IPS-18a (cell line): ENCODE results near the gene STX3.

Source experiments
- H3K27ac ChIP-seq: one replicate; pipeline ENCODE4 v1.5.1; 2013; ENCODE audit warnings: low read length
- H3K27me3 ChIP-seq: one replicate; pipeline ENCODE4 v1.6.1; 2013; ENCODE audit warnings: mild to moderate bottlenecking, low read length; ENCODE audit not compliant: control insufficient read depth, insufficient read depth
- H3K36me3 ChIP-seq: one replicate; pipeline ENCODE4 v1.6.1; 2013; ENCODE audit warnings: low read depth, low read length; ENCODE audit not compliant: control insufficient read depth
- H3K4me1 ChIP-seq: one replicate; pipeline ENCODE4 v1.6.1; 2013; ENCODE audit warnings: low read depth, low read length; ENCODE audit not compliant: control insufficient read depth
- H3K4me3 ChIP-seq: one replicate; pipeline ENCODE4 v1.5.1; 2013; ENCODE audit warnings: low read length
- H3K9ac ChIP-seq: one replicate; pipeline ENCODE4 v1.6.1; 2013; ENCODE audit warnings: mild to moderate bottlenecking, low read length, moderate library complexity
- H3K9me3 ChIP-seq: one replicate; pipeline ENCODE4 v1.6.1; 2013; ENCODE audit warnings: low read depth, low read length; ENCODE audit not compliant: control insufficient read depth

Gene STX3

DNA sequence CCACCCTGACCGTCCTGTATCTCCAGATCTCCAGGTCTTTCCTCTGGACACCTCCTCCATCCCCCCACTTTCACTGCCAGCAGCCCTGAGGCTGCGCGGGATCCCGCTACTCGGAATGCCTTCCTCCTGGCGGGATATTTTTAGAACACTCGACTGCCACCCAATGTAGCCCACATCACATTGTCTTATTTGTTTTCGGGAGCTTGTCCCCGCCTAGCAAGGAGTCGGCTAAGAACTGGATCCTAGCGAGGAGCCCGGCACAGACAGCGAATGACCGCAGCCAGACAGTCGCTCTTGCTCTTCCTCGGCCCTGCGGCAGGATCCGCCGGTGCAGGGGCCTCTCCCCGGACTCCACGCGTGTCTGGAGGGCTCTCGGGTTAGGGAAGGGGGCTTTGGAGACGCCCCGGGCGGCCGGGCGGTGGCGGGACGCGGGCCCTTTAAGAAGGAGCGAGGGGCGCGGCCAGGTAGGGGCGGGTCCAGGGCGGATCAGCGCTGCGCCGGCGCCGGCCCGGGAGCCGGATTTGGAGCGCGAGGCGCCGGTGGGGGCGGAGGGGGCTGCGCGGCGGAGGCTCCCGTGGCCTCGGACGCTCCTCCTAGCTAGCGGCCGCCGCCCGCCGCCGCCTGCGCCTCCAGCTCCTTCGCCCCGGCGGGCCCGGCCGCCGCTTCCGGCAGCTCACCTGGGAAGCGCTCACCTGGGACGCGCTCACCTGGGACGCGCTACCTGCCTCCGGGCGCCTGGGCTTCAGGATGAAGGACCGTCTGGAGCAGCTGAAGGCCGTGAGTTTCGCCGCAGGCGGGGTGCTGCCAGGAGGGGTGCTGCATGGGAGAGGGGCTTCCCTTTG, at the start of gene STX3:
TSS of gene STX3 (plus strand) at position 518 of the 842 bp plus-strand sequence. CDS start at position 748, 230 bp downstream.
- Histone ChIP-seq H3K36me3 (no peaks in the 10 kb centered on the region), H3K4me3 (peak within 1 kb of the TSS; percentile 95), H3K9ac (peak within 1 kb of the TSS; percentile 53), H3K9me3 (no peaks in the 10 kb centered on the region), H3K27ac (no peak within 1 kb of the TSS), H3K4me1 (peaks cover 12% of the 10 kb centered on the region), H3K27me3 (peaks cover 6% of the 10 kb centered on the region)

DNA sequence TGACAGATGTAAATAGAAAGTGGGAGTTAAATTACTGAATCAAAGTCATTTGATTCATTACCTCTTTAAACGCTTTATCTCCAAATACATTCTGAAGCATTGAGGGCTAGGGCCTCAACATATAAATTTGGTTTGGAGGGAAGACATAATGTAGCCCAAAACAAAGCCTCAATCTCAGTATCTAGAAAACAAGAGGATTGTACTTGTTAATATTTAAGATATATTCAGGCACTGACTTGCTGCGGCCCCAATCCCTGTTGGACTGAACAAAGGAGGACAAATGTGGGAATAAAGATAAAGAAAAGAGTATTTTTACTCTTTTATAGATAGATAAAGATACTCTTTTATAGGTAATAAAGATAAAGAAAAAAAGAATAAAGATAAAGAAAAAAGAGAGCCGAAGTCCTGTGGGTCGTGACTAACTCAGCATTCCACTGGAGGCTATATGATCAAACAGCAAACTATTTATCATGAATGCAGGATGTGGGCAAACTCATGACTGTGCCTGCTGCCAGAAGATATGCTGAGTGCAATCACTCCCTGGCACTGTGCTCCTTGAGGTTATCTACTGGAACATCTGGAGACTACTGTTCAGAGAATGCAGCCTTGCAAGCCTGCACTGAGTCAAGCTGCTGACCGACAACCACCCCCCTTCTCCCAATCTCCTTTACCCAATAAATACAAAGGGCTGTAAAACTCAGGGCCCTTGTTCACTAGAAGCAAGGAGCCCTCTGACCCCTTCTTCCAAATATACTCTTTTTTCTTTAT, 48.5 kb upstream of the STX3 start:
- Histone ChIP-seq H3K9ac (no peak overlapping the region), H3K9me3 (no peaks in the 10 kb centered on the region), H3K27ac (no peak overlapping the region), H3K36me3 (no peaks in the 10 kb centered on the region), H3K4me1 (no peaks in the 10 kb centered on the region), H3K4me3 (no peak overlapping the region), H3K27me3 (no peaks in the 10 kb centered on the region)

DNA sequence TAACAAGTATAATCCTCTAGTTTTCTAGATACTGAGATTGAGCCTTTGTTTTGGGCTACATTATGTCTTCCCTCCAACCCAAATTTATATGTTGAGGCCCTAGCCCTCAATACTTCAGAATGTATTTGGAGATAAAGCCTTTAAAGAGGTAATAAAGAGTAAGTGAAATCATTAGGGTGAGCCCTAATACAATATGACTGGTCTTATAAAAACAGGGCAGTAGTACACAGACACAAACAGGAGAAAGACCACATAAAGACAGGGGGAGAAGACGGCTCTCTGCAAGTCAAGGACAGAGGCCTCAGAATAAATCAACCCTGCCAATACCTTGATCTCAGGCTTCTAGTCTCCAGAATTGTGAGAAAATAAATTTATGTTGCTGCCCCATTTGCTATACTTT, 47.8 kb upstream of the STX3 start:
- H3K27me3 ChIP-seq: no peaks in the 10 kb centered on the region
- no peak overlapping the region for H3K4me3 ChIP-seq
- no peaks in the 10 kb centered on the region for H3K4me1 ChIP-seq
- no peak overlapping the region for H3K27ac ChIP-seq
- H3K9ac ChIP-seq: no peak overlapping the region
- no peaks in the 10 kb centered on the region for H3K9me3 ChIP-seq
- H3K36me3 ChIP-seq: no peaks in the 10 kb centered on the region

- Histone ChIP-seq H3K9me3 (no peaks in the 10 kb centered on the region), H3K4me1 (no peaks in the 10 kb centered on the region), H3K27ac (no peak overlapping the region), H3K27me3 (no peaks in the 10 kb centered on the region), H3K9ac (no peak overlapping the region), H3K4me3 (no peak overlapping the region), H3K36me3 (no peaks in the 10 kb centered on the region)
Measured at GRCh38 chr11:59708537-59708936, 46.6 kb upstream of the STX3 start.

DNA sequence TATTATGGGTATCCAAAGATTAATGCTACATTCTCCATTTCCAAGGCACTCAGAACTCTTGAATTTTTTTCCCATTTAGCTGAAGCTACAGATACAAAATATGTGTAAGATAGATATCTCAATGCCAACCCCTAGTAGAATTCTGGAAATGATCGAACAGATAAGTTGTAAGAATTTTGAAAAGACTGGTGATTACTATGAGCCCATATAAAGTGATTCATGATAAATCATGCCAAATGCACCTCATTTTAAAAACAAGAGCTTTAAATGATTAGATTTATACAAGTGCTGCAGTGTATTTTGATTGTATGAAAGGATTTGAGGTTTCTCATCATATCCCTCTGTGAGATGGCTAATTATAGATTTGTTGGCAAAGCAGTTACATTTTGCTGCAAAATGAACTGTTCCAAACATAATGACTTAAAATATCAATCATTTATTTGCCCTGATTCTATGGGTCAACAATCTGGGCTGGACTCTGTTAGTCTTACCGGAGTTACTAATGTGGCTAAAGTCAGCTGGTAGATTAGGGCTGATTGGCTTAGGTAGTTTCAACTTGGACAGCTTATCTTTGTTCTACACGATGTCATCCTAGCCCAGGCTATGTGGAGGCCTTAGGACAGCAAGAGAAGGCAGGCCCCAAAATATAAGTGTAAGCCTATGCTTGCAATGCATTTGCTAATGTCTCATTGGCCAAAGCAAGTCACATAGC, 44.9 kb upstream of the STX3 start:
- Histone ChIP-seq H3K36me3 (no peaks in the 10 kb centered on the region), H3K4me3 (no peak overlapping the region), H3K27ac (no peak overlapping the region), H3K9me3 (no peaks in the 10 kb centered on the region), H3K27me3 (no peaks in the 10 kb centered on the region), H3K4me1 (no peaks in the 10 kb centered on the region), H3K9ac (no peak overlapping the region)

DNA sequence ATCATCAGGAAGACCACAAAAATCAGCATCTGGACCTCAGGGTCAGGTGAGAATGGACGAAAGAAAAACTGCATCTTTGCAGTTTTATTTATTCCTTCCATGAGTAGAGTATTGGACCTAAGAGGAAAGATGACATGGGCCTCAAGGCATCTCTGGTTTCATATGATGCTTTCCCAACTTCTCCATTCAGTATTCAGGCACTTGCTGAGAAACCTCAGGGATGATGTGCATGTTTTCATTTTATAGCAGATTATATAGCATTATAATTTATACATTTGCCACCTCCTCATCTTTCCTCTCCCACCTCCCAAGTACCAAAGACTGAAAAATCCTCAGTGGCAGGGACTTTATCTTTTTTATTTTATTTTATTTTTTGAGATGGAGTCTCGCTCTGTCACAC, 41.4 kb upstream of the STX3 start, which contains the start of gene OR10V1:
TSS of gene OR10V1 (minus strand) at position 101 of the 400 bp plus-strand sequence. CDS start at position 101, 0 bp downstream.
- Histone ChIP-seq H3K4me3 (no peak within 1 kb of the TSS), H3K9ac (no peak within 1 kb of the TSS), H3K9me3 (no peaks in the 10 kb centered on the region), H3K4me1 (no peaks in the 10 kb centered on the region), H3K36me3 (no peaks in the 10 kb centered on the region), H3K27ac (no peak within 1 kb of the TSS), H3K27me3 (no peaks in the 10 kb centered on the region)

GRCh38 chr11:59716051-59716450, 39.1 kb upstream of the STX3 start:
- Histone ChIP-seq H3K4me1 (no peaks in the 10 kb centered on the region), H3K9ac (no peak overlapping the region), H3K9me3 (no peaks in the 10 kb centered on the region), H3K27me3 (no peaks in the 10 kb centered on the region), H3K27ac (no peak overlapping the region), H3K36me3 (no peaks in the 10 kb centered on the region), H3K4me3 (no peak overlapping the region)

DNA sequence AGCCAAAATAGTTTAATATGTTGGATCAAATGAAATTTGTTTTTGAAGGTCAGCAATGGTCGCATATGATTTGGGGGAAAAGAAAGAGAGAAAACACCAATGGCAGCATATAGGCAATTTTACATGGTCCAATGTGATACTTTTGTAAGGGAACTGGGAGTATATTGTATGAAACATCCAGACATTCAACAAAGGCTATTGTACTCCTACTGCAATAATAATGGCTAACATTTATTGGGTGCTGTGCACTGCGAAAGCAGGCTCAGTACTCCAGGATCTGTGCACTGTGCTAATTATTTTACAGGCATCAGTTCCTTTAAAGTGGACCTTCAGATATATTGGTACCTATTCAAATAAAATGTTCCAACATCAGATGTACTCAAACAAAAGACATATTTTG, 35.6 kb upstream of the STX3 start:
- Histone ChIP-seq H3K4me1 (no peaks in the 10 kb centered on the region), H3K4me3 (no peak overlapping the region), H3K27me3 (no peaks in the 10 kb centered on the region), H3K36me3 (no peaks in the 10 kb centered on the region), H3K9me3 (no peaks in the 10 kb centered on the region), H3K27ac (no peak overlapping the region), H3K9ac (no peak overlapping the region)

GRCh38 chr11:59724066-59724465, 31.1 kb upstream of the STX3 start:
- Histone ChIP-seq H3K36me3 (no peaks in the 10 kb centered on the region), H3K9me3 (no peaks in the 10 kb centered on the region), H3K9ac (no peak overlapping the region), H3K4me1 (no peaks in the 10 kb centered on the region), H3K27ac (no peak overlapping the region), H3K4me3 (no peak overlapping the region), H3K27me3 (no peaks in the 10 kb centered on the region)

DNA sequence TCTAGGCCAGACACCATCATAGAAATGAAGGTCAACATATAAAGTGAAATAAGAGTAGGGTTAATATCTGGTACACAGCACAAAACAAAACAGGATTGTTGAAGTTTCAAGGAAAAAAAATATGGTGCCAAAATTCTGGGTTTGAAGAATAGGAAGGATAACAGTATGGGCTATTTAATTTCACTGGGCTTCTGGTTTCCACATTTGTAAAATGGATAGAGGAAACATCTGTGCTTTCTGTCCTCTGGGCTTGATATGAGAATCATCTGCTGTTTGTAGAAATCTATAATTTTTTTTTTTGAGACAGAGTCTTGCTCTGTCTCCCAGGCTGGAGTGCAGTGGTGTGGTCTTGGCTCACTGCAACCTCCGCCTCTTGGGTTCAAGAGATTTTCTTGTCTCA, 27.8 kb upstream of the STX3 start:
- no peaks in the 10 kb centered on the region for H3K4me1 ChIP-seq

DNA sequence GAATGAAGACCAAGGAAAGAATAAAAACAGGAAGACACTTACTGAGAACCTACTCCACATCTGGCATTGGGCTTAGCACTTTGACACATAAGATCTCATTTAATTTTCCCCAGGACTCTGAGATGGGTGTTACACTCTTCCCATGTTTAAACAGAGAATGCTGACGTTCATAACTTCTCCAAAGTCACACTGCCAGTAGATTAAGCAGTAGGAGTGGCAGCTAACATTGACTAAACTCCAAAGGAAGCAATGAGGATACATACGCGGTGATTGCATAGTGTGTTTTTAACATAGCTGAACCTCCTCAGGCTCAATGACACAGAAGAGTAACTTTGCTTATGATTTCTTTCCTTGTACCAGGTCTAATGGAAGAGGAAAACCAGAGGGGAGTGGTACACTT, 27.0 kb upstream of the STX3 start:
- no peak overlapping the region for H3K27ac ChIP-seq
- H3K27me3 ChIP-seq: no peaks in the 10 kb centered on the region
- no peak overlapping the region for H3K9ac ChIP-seq
- H3K4me3 ChIP-seq: no peak overlapping the region
- H3K9me3 ChIP-seq: no peaks in the 10 kb centered on the region
- no peaks in the 10 kb centered on the region for H3K36me3 ChIP-seq
- no peaks in the 10 kb centered on the region for H3K4me1 ChIP-seq

More for the DNA sequence above, 27.8 kb upstream of the STX3 start:
- Histone ChIP-seq H3K4me3 (no peak overlapping the region), H3K9ac (no peak overlapping the region), H3K9me3 (no peaks in the 10 kb centered on the region), H3K27me3 (no peaks in the 10 kb centered on the region), H3K27ac (no peak overlapping the region), H3K36me3 (no peaks in the 10 kb centered on the region)
